ENCODE data around the gene TRRAP.
"Not testable (repeated sequence)": the region's sequence is repeated elsewhere in the genome, so short reads cannot be mapped to it uniquely, and the experiment has no call there.

The TRRAP gene

GRCh38 chr7:98870121-98870651 lies 8.1 kb upstream of the TRRAP start:
- WGBS, 2 donors (ENCODE audit: extremely low coverage in 2 of 2, insufficient read length in 2 of 2, insufficient replicate concordance in 1 of 2) = no CpG with 5 or more reads among the region's 35 CpGs

GRCh38 chr7:98870807-98871491 lies 7.4 kb upstream of the TRRAP start:
- H4K91ac ChIP-seq (ENCODE audit: low read depth, low read length, poor library complexity) = peak overlapping the region; percentile 38
- H2BK5ac ChIP-seq (ENCODE audit: low read length) = no peak overlapping the region
- H3K23ac ChIP-seq (ENCODE audit: low read depth, low read length, poor library complexity) = peak overlapping the region; percentile 76
- no peak overlapping the region for H2AFZ ChIP-seq (ENCODE audit: low read length)
- peak overlapping the region; percentile 64 for H2AK5ac ChIP-seq (ENCODE audit: low read depth, low read length)
- no peaks in the 10 kb centered on the region for H3K9me3 ChIP-seq (replicated peaks in 1 of 2; ENCODE audit: control insufficient read depth in 2 of 2, insufficient read depth in 1 of 2, low read depth in 1 of 2, low read length in 2 of 2)
- H3K4me1 ChIP-seq (ENCODE audit: control insufficient read depth in 2 of 2, insufficient read depth in 1 of 2, low read depth in 1 of 2, low read length in 2 of 2) = peaks cover 4 to 14% of the 10 kb centered on the region in 2 donors
- peak overlapping the region; percentile 64 for H3K9ac ChIP-seq (ENCODE audit: low read depth, low read length, poor library complexity)
- H3K14ac ChIP-seq (ENCODE audit: low read length) = peak overlapping the region; percentile 25
- H3K18ac ChIP-seq (ENCODE audit: low read length) = peak overlapping the region; percentile 67
- H2BK120ac ChIP-seq (ENCODE audit: low read depth, low read length) = no peak overlapping the region
- no CpG with 5 or more reads among the region's 17 CpGs for WGBS, 2 donors (ENCODE audit: extremely low coverage in 2 of 2, insufficient read length in 2 of 2, insufficient replicate concordance in 1 of 2)
- H3K4me2 ChIP-seq (ENCODE audit: insufficient read depth, low read length, poor library complexity, severe bottlenecking) = no peak overlapping the region
- DNase-seq (ENCODE audit: low spot score) = no peak
- H3K4me3 ChIP-seq (ENCODE audit: low read length in 2 of 2) = no peak overlapping the region
- H2BK12ac ChIP-seq (ENCODE audit: low read length) = peak overlapping the region; percentile 76
- no peak overlapping the region for H4K8ac ChIP-seq (ENCODE audit: low read depth, low read length)
- H3K4ac ChIP-seq (ENCODE audit: low read length) = no peak overlapping the region
- no peak overlapping the region for H3K27ac ChIP-seq (replicated peaks; ENCODE audit: low read length)
- H3K36me3 ChIP-seq (replicated peaks in 1 of 2; ENCODE audit: control insufficient read depth in 2 of 2, insufficient read depth in 2 of 2, low read length in 2 of 2) = no peaks in the 10 kb centered on the region
- H2BK15ac ChIP-seq (ENCODE audit: low read length) = peak overlapping the region; percentile 79
- H3K27me3 ChIP-seq (ENCODE audit: control insufficient read depth in 3 of 3, insufficient read depth in 3 of 3, low read depth in 1 of 3, low read length in 3 of 3) = peaks cover 5 to 46% (median 20%) of the 10 kb centered on the region in 3 experiments
- H3K79me1 ChIP-seq (ENCODE audit: low read depth, low read length) = no peaks in the 10 kb centered on the region

More at GRCh38 chr7:98870121-98870651, 8.1 kb upstream of the TRRAP start:
- H3K27me3 ChIP-seq (ENCODE audit: control insufficient read depth in 3 of 3, insufficient read depth in 3 of 3, low read depth in 1 of 3, low read length in 3 of 3) = peaks cover 5 to 42% (median 20%) of the 10 kb centered on the region in 3 experiments
- no peaks in the 10 kb centered on the region for H3K9me3 ChIP-seq (replicated peaks in 1 of 2; ENCODE audit: control insufficient read depth in 2 of 2, insufficient read depth in 1 of 2, low read depth in 1 of 2, low read length in 2 of 2)
- H3K18ac ChIP-seq (ENCODE audit: low read length) = peak overlapping the region; percentile 99
- peak; percentile 52 for DNase-seq (ENCODE audit: low spot score)
- peak overlapping the region; percentile 99 for H3K9ac ChIP-seq (ENCODE audit: low read depth, low read length, poor library complexity)
- no peak overlapping the region for H4K91ac ChIP-seq (ENCODE audit: low read depth, low read length, poor library complexity)
- H2AK5ac ChIP-seq (ENCODE audit: low read depth, low read length) = no peak overlapping the region
- H2BK12ac ChIP-seq (ENCODE audit: low read length) = peak overlapping the region; percentile 97
- H3K4me2 ChIP-seq (ENCODE audit: insufficient read depth, low read length, poor library complexity, severe bottlenecking) = peak overlapping the region; percentile 87
- peak overlapping the region; percentile 92 for H2AFZ ChIP-seq (ENCODE audit: low read length)
- peaks cover 4 to 14% of the 10 kb centered on the region in 2 donors for H3K4me1 ChIP-seq (ENCODE audit: control insufficient read depth in 2 of 2, insufficient read depth in 1 of 2, low read depth in 1 of 2, low read length in 2 of 2)
- peak overlapping the region; percentile 89 for H3K23ac ChIP-seq (ENCODE audit: low read depth, low read length, poor library complexity)
- H2BK120ac ChIP-seq (ENCODE audit: low read depth, low read length) = no peak overlapping the region
- H3K36me3 ChIP-seq (replicated peaks in 1 of 2; ENCODE audit: control insufficient read depth in 2 of 2, insufficient read depth in 2 of 2, low read length in 2 of 2) = no peaks in the 10 kb centered on the region
- peak overlapping the region; percentile 98 for H2BK15ac ChIP-seq (ENCODE audit: low read length)
- no peak overlapping the region for H4K8ac ChIP-seq (ENCODE audit: low read depth, low read length)
- peak overlapping the region; percentile 66 for H2BK5ac ChIP-seq (ENCODE audit: low read length)
- no peak overlapping the region for H3K4ac ChIP-seq (ENCODE audit: low read length)
- peak overlapping the region; percentile 100 for H3K14ac ChIP-seq (ENCODE audit: low read length)
- H3K4me3 ChIP-seq (ENCODE audit: low read length in 2 of 2) = peak overlapping the region; percentile 41 to 91
- no peaks in the 10 kb centered on the region for H3K79me1 ChIP-seq (ENCODE audit: low read depth, low read length)
- no peak overlapping the region for H3K27ac ChIP-seq (replicated peaks; ENCODE audit: low read length)

GRCh38 chr7:98872328-98872924 lies 5.9 kb upstream of the TRRAP start:
- H3K27ac ChIP-seq (replicated peaks; ENCODE audit: low read length) = no peak overlapping the region
- H3K4me3 ChIP-seq (ENCODE audit: low read length in 2 of 2) = no peak overlapping the region
- peaks cover 5 to 50% (median 20%) of the 10 kb centered on the region in 3 experiments for H3K27me3 ChIP-seq (ENCODE audit: control insufficient read depth in 3 of 3, insufficient read depth in 3 of 3, low read depth in 1 of 3, low read length in 3 of 3)
- no peak overlapping the region for H3K18ac ChIP-seq (ENCODE audit: low read length)
- no peaks in the 10 kb centered on the region for H3K79me1 ChIP-seq (ENCODE audit: low read depth, low read length)
- H2BK15ac ChIP-seq (ENCODE audit: low read length) = no peak overlapping the region
- H2AK5ac ChIP-seq (ENCODE audit: low read depth, low read length) = no peak overlapping the region
- H2BK5ac ChIP-seq (ENCODE audit: low read length) = no peak overlapping the region
- H2AFZ ChIP-seq (ENCODE audit: low read length) = no peak overlapping the region
- no peak overlapping the region for H2BK12ac ChIP-seq (ENCODE audit: low read length)
- no CpG with 5 or more reads among the region's 7 CpGs for WGBS, 2 donors (ENCODE audit: extremely low coverage in 2 of 2, insufficient read length in 2 of 2, insufficient replicate concordance in 1 of 2)
- no peak overlapping the region for H3K14ac ChIP-seq (ENCODE audit: low read length)
- H3K4ac ChIP-seq (ENCODE audit: low read length) = no peak overlapping the region
- H3K9me3 ChIP-seq (replicated peaks in 1 of 2; ENCODE audit: control insufficient read depth in 2 of 2, insufficient read depth in 1 of 2, low read depth in 1 of 2, low read length in 2 of 2) = no peaks in the 10 kb centered on the region
- no peak overlapping the region for H3K9ac ChIP-seq (ENCODE audit: low read depth, low read length, poor library complexity)
- no peak overlapping the region for H3K23ac ChIP-seq (ENCODE audit: low read depth, low read length, poor library complexity)
- H2BK120ac ChIP-seq (ENCODE audit: low read depth, low read length) = no peak overlapping the region
- no peak overlapping the region for H4K8ac ChIP-seq (ENCODE audit: low read depth, low read length)
- peaks cover 0 to 12% of the 10 kb centered on the region in 2 donors for H3K4me1 ChIP-seq (ENCODE audit: control insufficient read depth in 2 of 2, insufficient read depth in 1 of 2, low read depth in 1 of 2, low read length in 2 of 2)
- no peak overlapping the region for H3K4me2 ChIP-seq (ENCODE audit: insufficient read depth, low read length, poor library complexity, severe bottlenecking)
- DNase-seq (ENCODE audit: low spot score) = no peak
- no peak overlapping the region for H4K91ac ChIP-seq (ENCODE audit: low read depth, low read length, poor library complexity)
- no peaks in the 10 kb centered on the region for H3K36me3 ChIP-seq (replicated peaks in 1 of 2; ENCODE audit: control insufficient read depth in 2 of 2, insufficient read depth in 2 of 2, low read length in 2 of 2)

GRCh38 chr7:98873610-98874009 lies 4.7 kb upstream of the TRRAP start:
- H2BK12ac ChIP-seq (ENCODE audit: low read length); H4K8ac ChIP-seq (ENCODE audit: low read depth, low read length); H2BK120ac ChIP-seq (ENCODE audit: low read depth, low read length); H2AFZ ChIP-seq (ENCODE audit: low read length); H4K91ac ChIP-seq (ENCODE audit: low read depth, low read length, poor library complexity); H2AK5ac ChIP-seq (ENCODE audit: low read depth, low read length); H2BK5ac ChIP-seq (ENCODE audit: low read length); H3K4ac ChIP-seq (ENCODE audit: low read length); H2BK15ac ChIP-seq (ENCODE audit: low read length); H3K79me1 ChIP-seq (ENCODE audit: low read depth, low read length); H3K4me3 ChIP-seq (ENCODE audit: low read length in 2 of 2); H3K18ac ChIP-seq (ENCODE audit: low read length); H3K9ac ChIP-seq (ENCODE audit: low read depth, low read length, poor library complexity); H3K9me3 ChIP-seq (replicated peaks in 1 of 2; ENCODE audit: control insufficient read depth in 2 of 2, insufficient read depth in 1 of 2, low read depth in 1 of 2, low read length in 2 of 2); H3K23ac ChIP-seq (ENCODE audit: low read depth, low read length, poor library complexity); DNase-seq (ENCODE audit: low spot score); H3K4me2 ChIP-seq (ENCODE audit: insufficient read depth, low read length, poor library complexity, severe bottlenecking); H3K27ac ChIP-seq (replicated peaks; ENCODE audit: low read length); H3K36me3 ChIP-seq (replicated peaks in 1 of 2; ENCODE audit: control insufficient read depth in 2 of 2, insufficient read depth in 2 of 2, low read length in 2 of 2); H3K14ac ChIP-seq (ENCODE audit: low read length): not testable (repeated sequence)
- no CpG with 5 or more reads among the region's 11 CpGs for WGBS, 2 donors (ENCODE audit: extremely low coverage in 2 of 2, insufficient read length in 2 of 2, insufficient replicate concordance in 1 of 2)
- peaks cover 5 to 46% (median 20%) of the 10 kb centered on the region in 3 experiments for H3K27me3 ChIP-seq (ENCODE audit: control insufficient read depth in 3 of 3, insufficient read depth in 3 of 3, low read depth in 1 of 3, low read length in 3 of 3)
- H3K4me1 ChIP-seq (ENCODE audit: control insufficient read depth in 2 of 2, insufficient read depth in 1 of 2, low read depth in 1 of 2, low read length in 2 of 2) = peaks cover 2 to 12% of the 10 kb centered on the region in 2 donors
